HG02588 (cell line): ENCODE measurements around the gene BRINP1.

Source experiments
- ATAC-seq: cut with Tn5 transposase; IDR thresholded peaks from one replicate; pipeline ENCODE4 v1.9.1; 2021; ENCODE audit warnings: mild to moderate bottlenecking, moderate library complexity; ENCODE audit not compliant: unreplicated experiment

BRINP1 gene

DNA sequence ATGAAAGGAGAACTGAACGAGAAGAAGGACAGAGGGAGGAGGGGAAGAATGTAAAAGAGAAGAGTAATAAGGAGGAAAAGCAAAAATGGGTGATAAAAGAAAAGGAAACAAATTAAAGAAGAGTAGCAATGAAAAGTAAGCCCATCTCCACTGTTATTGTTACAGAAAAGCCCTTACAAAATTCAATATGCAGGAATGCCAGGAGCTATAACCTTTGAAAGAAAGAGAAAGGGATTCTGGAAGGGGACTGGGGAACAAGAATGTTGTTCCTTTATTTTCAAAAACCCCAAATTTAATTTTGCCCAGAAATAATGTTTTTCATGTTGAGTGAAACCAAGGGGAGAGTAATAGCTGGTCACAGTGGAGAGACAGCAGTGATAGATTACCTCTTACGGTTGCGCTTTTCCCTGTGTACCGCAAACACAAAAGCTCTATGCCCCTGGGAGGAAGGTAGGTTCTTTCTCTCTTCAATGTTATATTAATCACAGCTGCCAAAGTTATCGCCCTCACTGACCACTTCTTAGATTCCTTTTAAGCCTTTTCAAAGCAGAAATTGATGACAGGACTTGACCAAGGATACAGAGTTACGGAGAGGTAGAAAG lies 86.7 kb downstream of the BRINP1 start:
- ATAC-seq, result no peak

DNA sequence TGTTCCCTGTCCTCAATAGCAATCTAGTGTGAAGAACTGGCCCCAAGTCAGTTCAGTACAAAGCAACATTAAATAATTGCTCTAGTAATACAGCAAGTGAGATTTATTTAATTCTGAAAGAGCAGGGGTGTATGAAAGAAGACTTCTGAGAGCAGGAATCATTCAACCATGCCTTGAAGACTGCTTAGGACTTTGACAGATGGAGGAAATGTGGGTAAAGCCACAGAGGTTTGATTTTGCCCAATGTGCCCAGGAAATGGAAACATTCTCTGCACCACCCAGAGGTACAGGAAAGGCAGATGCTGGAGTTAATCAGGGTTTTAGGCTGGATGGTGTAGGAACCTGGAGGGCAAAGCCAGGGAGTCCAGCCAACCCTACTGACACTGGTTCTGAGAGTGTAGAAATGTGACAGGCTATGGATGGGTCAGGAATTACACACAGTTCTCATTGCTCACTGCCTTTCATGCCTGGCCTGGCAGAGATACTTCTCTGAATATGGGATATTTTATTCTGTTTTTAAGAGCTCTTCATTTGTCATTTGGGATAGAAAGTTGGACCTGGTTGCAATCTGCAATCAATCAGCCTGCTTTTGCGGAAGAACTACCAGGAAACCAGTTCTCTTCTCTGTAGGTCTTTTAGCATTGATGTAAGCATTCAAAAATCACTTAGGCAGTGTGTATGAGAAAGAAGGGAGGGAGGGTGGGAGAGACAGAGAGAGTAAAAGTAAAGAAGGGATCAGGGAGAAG lies 88.3 kb downstream of the BRINP1 start:
- no peak for ATAC-seq

DNA sequence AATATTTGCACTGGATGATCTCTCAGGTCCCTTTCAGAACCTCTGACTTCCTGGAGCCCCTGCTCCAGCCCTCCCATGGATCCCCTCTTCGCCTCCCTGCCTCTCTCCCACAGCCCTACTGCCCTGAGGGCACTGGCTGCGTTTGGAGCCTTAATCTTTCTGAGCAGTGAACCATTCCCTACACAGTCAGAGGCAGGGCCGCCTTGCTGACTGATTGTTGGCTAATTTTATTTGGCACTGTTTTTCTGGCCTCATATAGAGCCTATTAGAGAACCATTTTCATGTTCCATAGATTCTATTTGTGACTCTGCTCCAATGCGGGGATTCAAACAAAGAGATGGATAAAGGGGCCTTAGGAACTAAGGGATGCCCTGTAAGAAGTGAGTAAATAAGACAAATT lies 91.1 kb downstream of the BRINP1 start:
- ATAC-seq, result no peak

DNA sequence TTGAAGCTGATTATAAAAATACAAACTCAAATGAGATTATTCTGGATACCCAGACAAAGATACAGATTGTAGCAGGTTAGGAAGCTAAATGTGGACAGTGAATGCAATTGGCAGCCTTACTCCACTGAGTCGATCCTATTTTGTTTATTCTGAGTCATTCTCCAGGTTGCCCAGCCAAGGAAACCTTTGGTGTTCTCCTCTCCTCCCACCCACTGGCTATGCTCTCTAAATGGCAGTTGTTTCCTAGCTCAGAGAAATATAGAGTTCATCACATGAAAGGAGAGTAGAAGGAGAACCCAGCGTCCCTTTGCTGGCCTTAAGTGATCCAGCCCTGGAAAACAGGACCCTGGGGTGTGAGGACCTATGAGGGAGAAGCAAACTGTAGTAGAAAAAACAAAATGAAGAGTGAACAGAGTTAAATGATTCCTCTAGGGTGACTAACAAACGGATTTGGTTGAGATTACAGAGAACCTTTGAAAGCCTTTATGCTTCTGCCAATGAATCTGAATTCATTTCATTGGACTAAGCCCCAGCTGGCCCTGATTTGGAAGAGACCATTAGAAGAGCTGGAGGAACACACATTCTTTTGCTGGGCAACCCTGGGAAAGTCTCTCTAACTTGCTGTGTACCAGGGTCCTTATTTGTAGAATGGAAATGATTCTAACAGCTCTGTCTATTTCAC lies 95.1 kb downstream of the BRINP1 start:
- no peak for ATAC-seq

DNA sequence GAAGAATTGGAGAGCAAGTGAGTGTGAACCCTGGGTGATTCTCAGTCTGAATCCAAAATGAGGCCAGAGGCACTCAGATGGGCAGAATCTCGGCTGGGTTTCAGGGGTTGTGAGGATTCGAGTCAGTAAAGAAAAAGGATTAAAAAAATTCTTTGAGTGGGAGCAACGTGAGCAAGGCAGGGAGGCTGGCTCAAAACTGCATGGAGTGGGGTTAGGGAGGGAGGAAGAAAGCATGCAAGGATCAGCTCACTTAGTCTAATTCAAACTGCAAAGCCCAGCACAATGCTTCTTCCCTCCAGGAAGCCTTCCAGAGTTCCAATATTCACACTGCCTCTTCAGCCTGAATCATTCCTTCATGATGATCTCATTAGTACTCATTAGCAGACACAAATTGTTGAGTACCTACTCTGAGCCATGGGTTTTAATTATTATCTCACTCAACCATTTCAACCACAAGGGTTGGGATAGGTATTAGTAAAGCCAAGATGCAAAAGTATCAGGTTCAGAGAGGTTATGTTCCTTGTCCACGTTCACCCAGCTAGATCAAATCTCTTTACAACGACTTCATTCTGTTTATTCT lies 95.8 kb downstream of the BRINP1 start:
- ATAC-seq, result no peak

DNA sequence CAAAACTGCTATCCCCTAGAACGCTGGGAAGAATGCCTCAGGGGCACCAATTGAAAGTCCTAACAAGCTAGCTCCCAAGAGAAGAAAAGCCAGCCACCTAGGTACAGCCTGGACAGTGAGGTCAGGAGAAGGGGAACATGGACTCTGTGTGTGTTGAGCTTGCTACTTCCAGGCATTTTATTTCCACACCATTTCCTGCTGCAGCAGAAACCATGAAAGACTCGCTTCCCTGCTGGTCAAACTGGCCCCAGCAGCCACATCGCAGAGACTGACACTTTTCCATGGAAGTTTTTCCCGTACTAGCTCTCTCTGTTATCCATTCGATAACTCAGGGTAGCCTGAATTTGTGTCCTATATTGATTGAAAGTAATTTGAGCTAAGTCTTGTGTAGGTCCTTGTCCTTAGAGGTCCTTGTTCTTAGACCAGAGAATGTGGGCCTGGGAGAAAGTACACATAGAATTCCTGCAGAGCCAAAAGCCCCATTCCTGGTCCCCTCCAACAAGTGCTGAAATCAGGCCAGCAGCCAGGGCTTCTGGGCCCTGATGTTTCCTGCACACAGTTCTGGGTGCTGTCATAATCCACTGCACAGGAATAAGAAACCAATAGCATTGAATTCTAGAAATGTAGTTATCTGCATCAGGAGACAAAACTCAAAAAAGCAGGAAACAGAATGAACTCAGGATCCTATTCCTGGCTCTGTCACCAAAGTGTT lies 96.6 kb downstream of the BRINP1 start:
- ATAC-seq, result no peak

DNA sequence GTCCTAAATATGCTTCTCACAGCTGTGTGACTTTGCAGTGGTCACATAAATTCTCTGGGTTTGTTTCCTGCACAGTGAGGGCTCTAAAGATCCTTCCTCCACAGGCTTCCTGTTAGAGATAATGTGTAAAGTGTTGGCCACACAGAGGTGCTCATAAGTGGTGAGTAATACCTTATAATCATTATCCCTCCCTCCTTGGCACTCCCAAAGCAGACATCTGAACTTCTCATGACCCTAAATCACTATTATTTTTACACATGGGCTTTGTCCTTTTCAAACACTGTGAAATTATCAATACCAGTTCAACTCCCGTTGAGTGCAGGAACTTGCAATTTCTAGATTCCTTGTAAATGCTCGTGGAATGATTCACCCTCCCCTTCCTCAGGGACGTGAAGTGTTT lies 100.2 kb downstream of the BRINP1 start:
- ATAC-seq, result no peak

DNA sequence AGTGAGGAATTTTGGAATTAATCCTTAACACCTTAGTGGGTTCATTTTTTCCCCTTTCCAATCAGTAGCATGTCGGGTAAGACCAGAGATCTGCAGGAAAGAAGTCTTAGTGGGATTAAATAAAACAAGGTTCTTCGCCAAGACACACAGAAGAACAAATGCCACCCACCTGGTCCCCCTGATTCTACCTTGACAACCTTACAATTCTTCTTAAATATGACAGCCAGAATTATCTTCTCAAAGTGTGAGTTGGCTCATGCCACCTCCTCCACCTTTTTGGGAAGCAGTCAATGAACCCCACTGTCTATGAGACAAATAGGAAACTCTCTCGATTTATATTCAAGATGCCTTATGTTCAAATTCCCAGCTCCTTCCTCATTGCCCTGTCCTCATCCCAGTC lies 105.1 kb downstream of the BRINP1 start:
- ATAC-seq, result no peak

DNA sequence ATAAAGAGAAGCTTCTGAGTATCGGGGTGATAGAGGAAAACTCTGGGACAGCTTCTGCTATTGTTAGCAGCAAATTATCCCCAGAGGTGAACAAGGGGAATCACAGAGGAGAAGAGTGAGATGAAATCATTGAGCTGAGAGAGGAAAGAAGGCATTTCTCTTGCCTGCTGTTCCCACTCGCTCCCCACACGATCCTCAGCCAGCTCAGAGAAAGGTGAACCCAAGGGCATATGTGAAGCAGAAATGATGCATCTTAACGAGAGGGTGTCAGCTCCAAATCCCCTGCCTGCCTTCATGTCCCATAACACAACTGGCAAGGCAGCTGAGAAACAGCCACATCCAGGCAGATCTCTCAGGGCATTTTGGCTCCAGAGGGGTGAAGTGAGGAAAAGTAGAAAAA lies 111.6 kb downstream of the BRINP1 start:
- ATAC-seq, result no peak

DNA sequence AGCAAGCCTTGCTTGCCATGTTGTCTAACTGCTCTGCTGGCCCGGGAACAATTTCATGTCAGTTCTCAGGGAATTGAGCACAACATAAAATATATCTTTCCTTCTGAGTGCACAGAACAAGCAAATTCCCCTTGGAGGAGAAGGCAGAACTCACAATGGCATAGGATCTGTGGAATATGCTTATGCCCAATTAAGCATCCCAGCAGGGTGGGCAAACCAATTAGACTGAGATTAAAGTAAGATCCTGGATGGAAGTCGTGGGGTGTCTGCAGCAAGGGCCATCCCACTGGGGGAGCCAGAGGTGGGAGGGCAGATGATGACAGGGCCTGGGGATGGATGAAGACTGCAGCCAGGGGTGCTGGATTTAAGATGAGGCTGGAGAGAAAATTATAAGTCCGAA lies 114.1 kb downstream of the BRINP1 start:
- ATAC-seq, result no peak

DNA sequence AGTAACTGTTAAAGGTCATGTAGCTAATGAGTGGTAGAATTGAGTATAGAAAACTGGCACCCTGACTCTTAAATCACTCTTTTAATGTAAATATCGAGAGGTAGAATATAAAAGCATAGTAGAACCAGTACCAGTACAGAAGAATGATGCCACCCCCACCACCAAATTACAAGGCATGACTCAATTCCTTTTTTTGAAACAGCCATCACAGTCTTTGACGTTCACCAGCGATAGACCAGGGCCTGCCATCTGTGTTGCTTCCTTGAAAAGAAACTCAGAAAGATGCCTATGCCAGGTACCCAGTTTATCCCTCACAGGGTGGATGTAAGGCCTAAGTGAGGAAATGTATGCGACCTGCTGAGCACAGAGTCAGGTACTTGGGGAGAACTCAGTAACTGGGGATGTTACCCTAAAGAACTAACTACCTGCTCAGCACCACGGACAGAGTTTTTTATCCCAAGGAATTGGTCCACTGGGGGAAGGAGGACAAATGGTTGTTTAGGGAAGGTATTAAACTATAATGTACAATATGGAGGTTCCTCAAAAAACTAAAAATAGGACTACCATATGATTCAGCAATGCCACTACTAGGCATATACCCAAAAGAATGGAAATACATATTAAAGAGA lies 116.5 kb downstream of the BRINP1 start:
- ATAC-seq, result no peak

DNA sequence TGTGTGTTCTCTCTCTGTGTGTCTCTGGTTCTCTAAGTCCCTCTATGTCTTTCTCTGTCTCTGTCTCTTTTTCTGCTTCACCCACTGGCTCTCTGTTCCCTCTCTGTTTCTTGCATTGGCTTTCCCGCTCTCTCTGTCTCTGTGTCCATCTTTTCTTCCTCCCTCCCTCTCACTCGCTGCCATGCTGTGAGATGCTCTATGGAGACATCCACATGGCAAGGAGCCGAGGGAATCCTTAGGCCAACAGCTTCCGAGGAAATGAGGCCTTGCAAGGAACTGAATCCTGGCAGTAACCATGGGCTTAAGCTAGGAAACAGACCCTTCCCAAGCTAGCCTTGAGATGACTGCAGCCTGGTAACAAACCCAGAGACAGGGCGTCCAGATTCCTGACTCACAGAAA lies 117.3 kb downstream of the BRINP1 start:
- ATAC-seq, result no peak

DNA sequence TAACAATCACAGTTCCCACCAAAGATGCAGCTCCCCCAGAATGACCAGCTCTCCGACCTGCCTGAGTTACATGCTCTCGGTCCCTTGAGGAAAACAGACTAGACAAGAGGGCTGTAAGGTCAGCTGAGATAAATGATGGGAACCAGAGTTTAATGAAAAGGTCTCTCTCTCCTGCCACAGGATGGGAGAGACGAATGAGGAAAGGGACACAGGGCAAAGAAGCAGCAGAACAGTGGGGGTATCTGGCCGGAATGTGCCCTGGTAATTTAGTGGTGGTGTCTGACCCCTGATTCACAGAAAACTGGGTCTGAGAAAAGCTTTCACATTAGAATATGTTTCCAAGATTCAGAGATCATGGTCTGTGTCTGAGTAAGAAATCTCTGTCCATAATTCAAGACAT lies 118.5 kb downstream of the BRINP1 start:
- no peak for ATAC-seq

DNA sequence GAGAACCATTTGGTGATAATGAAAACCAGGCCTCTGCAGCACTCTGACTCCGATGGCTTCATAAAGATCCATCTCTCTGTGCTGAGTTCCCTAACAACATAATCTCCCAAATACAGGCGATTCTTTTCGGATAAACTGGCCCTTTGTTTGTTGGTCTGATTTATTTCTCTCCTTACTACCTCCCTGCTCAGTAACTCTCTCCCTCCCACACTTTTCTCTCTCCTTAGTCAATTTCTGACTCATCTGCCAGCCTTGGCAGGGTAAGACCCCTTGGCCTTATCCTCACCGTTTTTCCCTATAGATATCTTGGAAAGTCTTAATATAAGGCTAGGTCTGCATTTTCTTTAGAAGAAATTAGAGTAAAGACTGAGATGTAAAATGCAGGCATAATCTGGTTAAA lies 128.7 kb downstream of the BRINP1 start:
- no peak for ATAC-seq

DNA sequence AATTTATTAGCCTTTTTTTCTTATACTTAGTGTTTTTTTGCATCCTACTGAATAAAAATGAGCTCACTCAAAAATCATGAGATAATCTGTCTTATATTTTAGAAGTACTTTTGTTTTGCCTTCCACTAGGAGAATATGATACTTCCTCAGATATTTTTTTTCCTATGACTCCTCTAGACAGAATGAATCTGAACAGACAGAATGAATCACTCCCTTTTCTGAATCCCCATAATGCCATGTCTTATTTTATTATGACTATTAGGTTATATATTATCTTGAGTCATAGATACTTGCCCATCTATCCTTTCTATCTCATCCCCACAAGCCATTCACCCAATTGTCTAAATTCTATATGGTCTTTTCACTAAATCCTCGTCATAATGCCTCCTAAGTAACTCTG lies 134.6 kb downstream of the BRINP1 start:
- no peak for ATAC-seq

DNA sequence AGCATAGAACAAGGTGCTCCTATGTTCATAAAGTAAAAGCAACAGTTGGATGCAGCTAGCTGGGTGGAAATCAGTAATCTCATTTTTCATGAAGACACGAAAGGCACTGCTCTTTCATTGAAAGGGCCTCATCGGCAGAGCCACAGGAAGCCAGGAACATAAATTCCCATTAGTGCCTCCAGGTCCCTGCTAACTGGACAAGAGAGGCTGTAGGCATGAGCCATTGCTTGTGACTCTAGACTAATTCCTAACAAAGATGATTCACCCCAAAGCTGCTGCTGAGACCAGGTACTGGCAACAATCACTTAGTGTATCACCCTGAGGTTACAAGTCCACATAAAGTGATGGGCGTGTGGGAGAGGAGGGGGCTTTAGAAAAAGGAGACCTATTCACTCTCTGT lies 141.8 kb downstream of the BRINP1 start:
- no peak for ATAC-seq

DNA sequence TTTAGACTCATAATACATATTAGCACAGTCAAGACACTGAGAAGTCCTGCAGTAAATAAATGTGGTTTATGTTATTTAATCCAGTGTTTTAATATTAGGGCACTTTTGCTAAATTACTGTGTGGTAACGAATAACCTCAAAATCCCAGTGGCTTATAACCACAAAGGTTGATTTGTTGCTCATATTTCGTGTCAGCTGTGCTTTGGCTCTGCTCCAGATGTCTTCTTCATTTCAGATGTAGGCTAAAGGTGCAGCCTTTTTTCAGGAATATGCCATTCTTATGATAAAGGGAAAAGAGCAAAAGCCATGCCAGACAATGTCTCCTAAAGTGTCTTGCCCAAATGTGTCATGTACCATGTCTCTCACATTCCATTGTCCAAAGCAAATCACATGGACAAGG lies 144.8 kb downstream of the BRINP1 start:
- ATAC-seq, result no peak

DNA sequence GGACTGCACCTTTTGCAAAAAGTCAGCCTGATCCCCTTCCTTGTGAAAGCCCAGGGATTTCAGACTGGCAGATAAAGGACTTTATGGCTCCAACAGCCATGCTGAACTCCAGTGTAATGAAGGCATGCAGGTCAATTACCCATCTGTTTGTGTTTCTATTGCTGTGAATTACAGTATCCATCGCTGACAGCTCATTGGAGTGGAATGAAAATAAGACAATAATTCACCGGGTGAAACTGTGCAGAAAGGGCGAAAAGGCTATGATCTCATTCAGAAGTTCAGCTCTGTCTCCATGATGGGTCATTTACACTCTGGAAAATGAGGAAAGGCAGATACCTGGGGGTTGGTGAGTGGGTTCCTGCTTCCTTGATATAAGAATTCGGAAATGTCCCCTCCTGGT lies 148.0 kb downstream of the BRINP1 start:
- no peak for ATAC-seq

DNA sequence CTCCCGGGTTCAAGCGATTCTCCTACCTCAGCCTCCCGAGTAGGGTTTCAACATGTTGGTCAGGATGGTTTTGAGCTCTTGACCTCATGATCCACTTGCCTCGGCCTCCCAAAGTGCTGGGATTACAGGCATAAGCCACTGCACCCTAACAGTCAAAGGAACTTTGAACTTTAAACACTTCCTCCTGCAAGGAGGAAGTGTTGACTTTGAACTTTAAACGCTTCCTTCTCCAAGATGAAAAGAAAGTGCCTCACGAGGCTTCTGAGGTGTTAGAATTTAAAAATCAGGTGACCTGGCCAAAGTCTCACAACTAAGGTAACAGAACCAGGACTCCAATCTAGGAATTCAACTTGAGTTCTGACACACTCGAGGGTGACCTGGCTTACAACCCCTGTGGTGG lies 150.9 kb downstream of the BRINP1 start:
- ATAC-seq, result no peak

DNA sequence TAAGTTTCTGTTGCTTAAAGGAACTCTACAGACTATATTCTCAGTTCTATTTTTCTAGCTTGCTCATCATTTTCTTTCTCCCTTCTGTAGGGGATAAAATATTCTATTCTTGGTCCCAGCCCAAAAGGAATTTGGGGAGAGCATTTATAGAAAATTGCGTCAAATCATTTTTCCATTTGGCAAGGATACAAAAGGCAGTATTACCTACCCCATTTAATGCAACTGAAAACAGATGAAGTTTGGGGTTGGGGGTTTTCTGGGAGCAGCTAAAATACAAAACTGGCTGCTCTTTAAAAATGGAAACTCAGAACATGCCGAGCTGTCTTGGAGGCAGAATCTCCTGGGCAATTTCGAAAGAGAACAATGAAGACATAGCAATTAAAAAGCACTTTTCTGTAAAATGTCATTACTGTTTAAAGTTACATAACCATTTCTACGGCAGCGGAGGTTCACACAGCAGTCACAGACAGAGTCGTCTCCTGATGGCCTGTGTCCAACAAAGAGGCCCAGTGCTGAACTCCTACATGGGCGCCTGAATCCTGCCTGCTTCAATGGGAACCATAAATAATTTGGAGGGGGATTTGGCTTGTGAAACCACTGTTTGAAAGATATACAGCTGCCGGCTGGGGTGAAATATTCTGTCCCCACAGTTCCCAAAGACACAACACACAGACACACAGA lies 152.4 kb downstream of the BRINP1 start:
- no peak for ATAC-seq
